Spinal cord (tissue), 10 donors: ENCODE measurements around the gene LILRB4. TPM values are rescaled to one million over a fixed set of nuclear protein-coding genes. Genes with fewer than 3 reads are reported as not detected.
"Not testable (repeated sequence)": the region's sequence is repeated elsewhere in the genome, so short reads cannot be mapped to it uniquely, and the experiment has no call there.

Source experiments
- DNase-seq, 6 donors: peaks; one replicate each; pipeline versions ENCODE4 v3.0.0 to v3.0.0-alpha.2; 2013 to 2015; ENCODE audit warnings: low spot score in 6 of 6, low read depth in 4 of 6
- H3K27ac ChIP-seq: one replicate; pipeline ENCODE4 v1.5.1; 2013; ENCODE audit warnings: low read depth, low read length, control low read depth
- H3K27me3 ChIP-seq: one replicate; pipeline ENCODE4 v1.6.1; 2013; ENCODE audit warnings: low read length; ENCODE audit not compliant: control insufficient read depth, insufficient read depth
- H3K36me3 ChIP-seq: one replicate; pipeline ENCODE4 v1.6.1; 2013; ENCODE audit warnings: low read length; ENCODE audit not compliant: control insufficient read depth, insufficient read depth
- H3K4me1 ChIP-seq: one replicate; pipeline ENCODE4 v1.6.1; 2013; ENCODE audit warnings: low read length; ENCODE audit not compliant: control insufficient read depth, insufficient read depth
- H3K4me3 ChIP-seq: one replicate; pipeline ENCODE4 v1.5.1; 2013; ENCODE audit warnings: low read depth, low read length, control low read depth
- H3K9me3 ChIP-seq: one replicate; pipeline ENCODE4 v1.6.1; 2013; ENCODE audit warnings: low read length; ENCODE audit not compliant: control insufficient read depth, insufficient read depth
- WGBS: methylation state at CpG from one replicate; pipeline ENCODE4 v1.1.5; 2013; ENCODE audit warnings: missing lambda C conversion rate; ENCODE audit not compliant: insufficient coverage; 5-methylcytosine and 5-hydroxymethylcytosine counted together
- polyA plus RNA-seq, 2 donors: library from polyadenylated mRNA; unstranded; fragments of 120-200 nt; gene quantifications; one replicate each; pipeline ENCODE4 v1.2.1, GENCODE V29; 2013; ENCODE audit not compliant: insufficient read length in 2 of 2
- small RNA-seq: library from RNA; depleted of rRNA; stranded (forward); fragments of <200 nt; gene quantifications from one replicate; pipeline ENCODE3, GENCODE V24; 2014; ENCODE audit warnings: low replicate concordance
- total RNA-seq, 2 donors: library from RNA; depleted of rRNA in 1 of 2; stranded (reverse); fragments of 120-200 nt in 1 of 2; fragments of >200 nt in 1 of 2; gene quantifications; one replicate each; pipeline versions ENCODE4 v1.2.3 to v1.2.4, GENCODE V29; 2013 to 2014
- donor health status: healthy.

LILRB4 gene
- total and polyA plus RNA-seq, 4 donors: 3.5 to 15.5 (median 8.4) TPM

- Histone ChIP-seq H3K36me3 (no peaks in the 10 kb centered on the region), H3K27me3 (no peaks in the 10 kb centered on the region), H3K27ac (no peak overlapping the region), H3K9me3 (peaks cover 8% of the 10 kb centered on the region), H3K4me1 (no peaks in the 10 kb centered on the region), H3K4me3 (no peak overlapping the region)
- 40% methylated on average over 1 of the region's 4 CpGs for WGBS
- DNase-seq: no peak
These were observed 45.2 kb downstream of the LILRB4 start for GRCh38 chr19:54707962-54708361.

- H3K27ac ChIP-seq: no peak overlapping the region
- 79% methylated on average over 4 of the region's 7 CpGs for WGBS
- no peaks in the 10 kb centered on the region for H3K27me3 ChIP-seq
- H3K4me3 ChIP-seq: no peak overlapping the region
- H3K36me3 ChIP-seq: no peaks in the 10 kb centered on the region
- H3K4me1 ChIP-seq: no peaks in the 10 kb centered on the region
- H3K9me3 ChIP-seq: peaks cover 8% of the 10 kb centered on the region
- no peak for DNase-seq
These were observed 46.0 kb downstream of the LILRB4 start for GRCh38 chr19:54708781-54709180.

GRCh38 chr19:54709212-54709948 is 46.6 kb downstream of the LILRB4 start:
- Histone ChIP-seq H3K27me3 (no peaks in the 10 kb centered on the region), H3K36me3 (no peaks in the 10 kb centered on the region), H3K9me3 (peaks cover 3% of the 10 kb centered on the region), H3K4me1 (no peaks in the 10 kb centered on the region), H3K27ac (no peak overlapping the region), H3K4me3 (no peak overlapping the region)
- WGBS: 84% methylated on average over 8 of the region's 18 CpGs
- DNase-seq: no peak

- H3K27me3 ChIP-seq, H3K9me3 ChIP-seq, H3K4me1 ChIP-seq, H3K36me3 ChIP-seq, H3K4me3 ChIP-seq, H3K27ac ChIP-seq, DNase-seq: not testable (repeated sequence)
- 69% methylated on average over 11 of the region's 13 CpGs for WGBS
These were observed 47.2 kb downstream of the LILRB4 start for GRCh38 chr19:54709956-54710355.

Small RNA genes within 50 kb of the gene (small RNA-seq; reads per million reads assigned to genes)
- gene AC245036.3 (not detected), gene AC245128.2 (not detected), gene MIR8061 (not detected)

Other genes starting within 250 kb of the LILRB4 start
- gene TTYH1, start 247.5 kb upstream of the LILRB4 start, total RNA-seq: 100 to 1,000 TPM; 170 to 223 TPM
- gene TTYH1, start 247.5 kb upstream of the LILRB4 start, polyA plus RNA-seq: 1,000 to 10,000 TPM in 1 of 2 donors, 100 to 1,000 TPM in 1; 857 to 1,011 TPM
- 10 to 100 TPM; 25.3 to 52.0 TPM for gene LENG8, start 213.8 kb upstream of the LILRB4 start, total RNA-seq
- 100 to 1,000 TPM; 199 to 269 TPM for gene LENG8, start 213.8 kb upstream of the LILRB4 start, polyA plus RNA-seq
- 1 to 10 TPM; 1.2 to 3.2 TPM for gene LENG9, start 199.2 kb upstream of the LILRB4 start, total RNA-seq
- gene LENG9, start 199.2 kb upstream of the LILRB4 start, polyA plus RNA-seq: 1 to 10 TPM; 2.5 to 2.8 TPM
- 10 to 100 TPM; 10.9 to 42.5 TPM for gene CDC42EP5, start 189.7 kb upstream of the LILRB4 start, total RNA-seq
- 10 to 100 TPM in 1 of 2 donors, 1 to 10 TPM in 1; 6.5 to 24.1 TPM for gene CDC42EP5, start 189.7 kb upstream of the LILRB4 start, polyA plus RNA-seq
- not detected for gene LAIR2, start 160.2 kb upstream of the LILRB4 start, total RNA-seq
- gene LAIR2, start 160.2 kb upstream of the LILRB4 start, polyA plus RNA-seq: not detected
- 1 to 10 TPM in 1 of 2 donors, under 1 TPM in 1; 0.99 to 1.3 TPM for gene LILRA2, start 89.2 kb upstream of the LILRB4 start, total RNA-seq
- 1 to 10 TPM; 1.5 to 1.8 TPM for gene LILRA2, start 89.2 kb upstream of the LILRB4 start, polyA plus RNA-seq
- under 1 TPM; 0.83 to 0.99 TPM for gene LILRA1, start 69.4 kb upstream of the LILRB4 start, total RNA-seq
- 1 to 10 TPM in 1 of 2 donors, under 1 TPM in 1; 0.72 to 1.4 TPM for gene LILRA1, start 69.4 kb upstream of the LILRB4 start, polyA plus RNA-seq
- 1 to 10 TPM in 1 of 2 donors, under 1 TPM in 1; 0.66 to 1.1 TPM for gene LILRB1, start 32.5 kb upstream of the LILRB4 start, total RNA-seq
- 1 to 10 TPM; 2.0 to 3.2 TPM for gene LILRB1, start 32.5 kb upstream of the LILRB4 start, polyA plus RNA-seq
- not detected for gene KIR3DL3, start 61.5 kb downstream of the LILRB4 start, total RNA-seq
- gene KIR3DL3, start 61.5 kb downstream of the LILRB4 start, polyA plus RNA-seq: not detected
- not detected for gene KIR2DL3, start 75.5 kb downstream of the LILRB4 start, total RNA-seq
- gene KIR2DL3, start 75.5 kb downstream of the LILRB4 start, polyA plus RNA-seq: not detected
- gene KIR2DL1, start 106.8 kb downstream of the LILRB4 start, total RNA-seq: not detected
- not detected for gene KIR2DL1, start 106.8 kb downstream of the LILRB4 start, polyA plus RNA-seq
- gene KIR2DL4, start 140.6 kb downstream of the LILRB4 start, total RNA-seq: not detected
- gene KIR2DL4, start 140.6 kb downstream of the LILRB4 start, polyA plus RNA-seq: not detected
- gene KIR3DL1, start 153.5 kb downstream of the LILRB4 start, total RNA-seq: not detected
- gene KIR3DL1, start 153.5 kb downstream of the LILRB4 start, polyA plus RNA-seq: under 1 TPM in 1 of 2 donors, not detected in 1; 0.16 TPM
- not detected for gene KIR2DS4, start 169.7 kb downstream of the LILRB4 start, total RNA-seq
- not detected for gene KIR2DS4, start 169.7 kb downstream of the LILRB4 start, polyA plus RNA-seq
- gene KIR3DL2, start 187.5 kb downstream of the LILRB4 start, total RNA-seq: not detected
- not detected for gene KIR3DL2, start 187.5 kb downstream of the LILRB4 start, polyA plus RNA-seq
- 1 to 10 TPM in 1 of 2 donors, not detected in 1; 9.1 TPM for gene FCAR, start 211.2 kb downstream of the LILRB4 start, total RNA-seq
- gene FCAR, start 211.2 kb downstream of the LILRB4 start, polyA plus RNA-seq: under 1 TPM in 1 of 2 donors, not detected in 1; 0.18 TPM
- gene NCR1, start 243.2 kb downstream of the LILRB4 start, total RNA-seq: under 1 TPM in 1 of 2 donors, not detected in 1; 0.17 TPM
- gene NCR1, start 243.2 kb downstream of the LILRB4 start, polyA plus RNA-seq: under 1 TPM in 1 of 2 donors, not detected in 1; 0.14 TPM